ENCODE data around the gene SUSD4.

- TF ChIP-seq EP300 (IDR thresholded peaks at IDR 0.05) (no peak), POLR2AphosphoS5 (IDR thresholded peaks at IDR 0.05) (no peak), POLR2A (IDR thresholded peaks at IDR 0.05) (no peak)
- TF ChIP-seq, protein P1, sequence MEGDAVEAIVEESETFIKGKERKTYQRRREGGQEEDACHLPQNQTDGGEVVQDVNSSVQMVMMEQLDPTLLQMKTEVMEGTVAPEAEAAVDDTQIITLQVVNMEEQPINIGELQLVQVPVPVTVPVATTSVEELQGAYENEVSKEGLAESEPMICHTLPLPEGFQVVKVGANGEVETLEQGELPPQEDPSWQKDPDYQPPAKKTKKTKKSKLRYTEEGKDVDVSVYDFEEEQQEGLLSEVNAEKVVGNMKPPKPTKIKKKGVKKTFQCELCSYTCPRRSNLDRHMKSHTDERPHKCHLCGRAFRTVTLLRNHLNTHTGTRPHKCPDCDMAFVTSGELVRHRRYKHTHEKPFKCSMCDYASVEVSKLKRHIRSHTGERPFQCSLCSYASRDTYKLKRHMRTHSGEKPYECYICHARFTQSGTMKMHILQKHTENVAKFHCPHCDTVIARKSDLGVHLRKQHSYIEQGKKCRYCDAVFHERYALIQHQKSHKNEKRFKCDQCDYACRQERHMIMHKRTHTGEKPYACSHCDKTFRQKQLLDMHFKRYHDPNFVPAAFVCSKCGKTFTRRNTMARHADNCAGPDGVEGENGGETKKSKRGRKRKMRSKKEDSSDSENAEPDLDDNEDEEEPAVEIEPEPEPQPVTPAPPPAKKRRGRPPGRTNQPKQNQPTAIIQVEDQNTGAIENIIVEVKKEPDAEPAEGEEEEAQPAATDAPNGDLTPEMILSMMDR (IDR thresholded peaks at IDR 0.05) = no peak
Measured at GRCh38 chr1:223329664-223330415, 34.1 kb downstream of the SUSD4 start.

Data from gastroesophageal sphincter (tissue), 3 donors.